HG02588 (cell line): ENCODE results near the gene WDR43.

Experiments
- ATAC-seq: cut with Tn5 transposase; IDR thresholded peaks from one replicate; pipeline ENCODE4 v1.9.1; 2021; ENCODE audit warnings: mild to moderate bottlenecking, moderate library complexity; ENCODE audit not compliant: unreplicated experiment

The WDR43 gene

GRCh38 chr2:28894470-28895188 is at the start of gene WDR43:
TSS of gene WDR43 (plus strand) at chr2:28894667. CDS start at chr2:28894699, 32 bp downstream.
- peak; percentile 91 for ATAC-seq

- ATAC-seq, result no peak
These were observed 39.3 kb upstream of the WDR43 start for GRCh38 chr2:28855193-28855592.

- ATAC-seq, result no peak
These were observed 38.5 kb upstream of the WDR43 start for GRCh38 chr2:28855977-28856376.

GRCh38 chr2:28868611-28869010 is 25.9 kb upstream of the WDR43 start:
- ATAC-seq, result no peak

- peak; percentile 8 for ATAC-seq
These were observed 24.8 kb upstream of the WDR43 start for GRCh38 chr2:28869494-28870145.

DNA sequence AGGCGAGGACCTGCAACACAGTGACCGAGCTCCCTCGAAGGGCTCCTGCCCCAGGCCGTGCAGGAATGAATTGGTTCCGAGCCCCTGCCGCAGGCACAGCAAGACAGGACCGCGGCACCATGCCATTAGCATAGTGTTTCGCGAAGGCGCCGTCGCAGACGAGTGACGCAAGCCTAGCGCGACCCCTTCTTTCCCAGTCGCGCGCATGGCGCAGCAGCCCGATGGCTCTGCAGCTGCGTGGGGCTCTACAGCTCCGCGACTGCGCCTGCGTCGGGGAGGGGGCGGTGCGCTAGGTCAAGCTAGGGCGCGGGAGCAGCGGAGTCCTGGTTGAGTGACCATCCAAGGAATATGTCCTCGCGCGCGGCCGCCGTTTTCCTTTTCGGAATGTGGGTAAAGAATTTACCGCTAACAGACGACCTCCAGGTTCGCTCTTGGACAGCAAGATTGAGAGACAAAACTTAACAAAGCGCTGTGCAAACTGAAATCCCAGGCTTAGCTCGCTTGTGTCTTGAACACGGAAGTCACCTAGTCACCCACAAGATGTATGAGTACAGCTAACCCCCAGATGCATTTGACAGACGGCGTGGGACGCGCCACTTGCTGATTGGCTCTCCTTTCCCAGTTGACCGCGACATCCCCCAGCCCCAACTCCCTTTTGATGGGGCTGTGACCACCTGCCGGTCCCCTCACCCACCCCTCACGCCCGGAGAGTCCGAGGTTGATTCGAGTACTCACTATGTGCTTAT is 24.1 kb upstream of the WDR43 start, which contains the start of gene TRMT61B:
Gene TRMT61B (minus strand): TSS at position 164 of the 746 bp plus-strand sequence. CDS start 32 bp downstream, at position 132.
- peak; percentile 90 for ATAC-seq

DNA sequence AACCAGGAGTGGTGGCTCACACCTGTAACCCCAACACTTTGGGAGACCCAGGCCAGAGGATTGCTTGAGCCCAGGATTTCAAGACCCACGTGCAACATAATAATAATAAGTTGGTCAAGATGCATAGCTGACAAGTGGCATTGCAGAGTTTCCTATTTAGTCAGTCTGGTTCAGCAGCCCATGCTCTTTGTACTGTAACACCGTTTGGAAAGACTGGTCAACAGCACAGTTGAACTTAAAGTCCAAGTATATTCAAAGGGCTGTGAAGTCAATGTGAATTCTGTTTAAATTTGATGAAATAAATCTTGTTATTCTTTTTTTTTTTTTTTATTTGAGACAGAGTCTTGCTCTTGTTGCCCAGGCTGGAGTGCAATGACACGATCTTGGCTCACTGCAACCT is 22.8 kb upstream of the WDR43 start:
- ATAC-seq, result no peak

- ATAC-seq, result no peak
These were observed 14.3 kb upstream of the WDR43 start for GRCh38 chr2:28880193-28880592.

DNA sequence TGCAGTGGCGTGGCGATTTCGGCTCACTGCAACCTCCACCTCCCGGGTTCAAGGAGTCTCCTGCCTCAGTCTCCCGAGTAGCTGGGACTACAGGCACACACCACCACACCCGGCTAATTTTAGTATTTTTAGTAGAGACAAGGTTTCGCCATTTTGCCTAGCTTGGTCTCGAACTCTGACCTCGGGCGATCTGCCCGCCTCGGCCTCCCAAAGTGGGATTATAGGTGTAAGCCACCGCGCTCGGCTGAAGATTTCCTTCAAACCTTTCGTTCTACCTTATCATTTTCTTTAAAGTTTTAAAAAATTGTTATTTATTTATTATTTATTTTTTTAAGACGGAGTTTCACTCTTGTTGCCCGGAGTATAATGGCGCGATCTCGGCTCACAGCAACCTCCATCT is 979 bp upstream of the WDR43 start:
- no peak for ATAC-seq

DNA sequence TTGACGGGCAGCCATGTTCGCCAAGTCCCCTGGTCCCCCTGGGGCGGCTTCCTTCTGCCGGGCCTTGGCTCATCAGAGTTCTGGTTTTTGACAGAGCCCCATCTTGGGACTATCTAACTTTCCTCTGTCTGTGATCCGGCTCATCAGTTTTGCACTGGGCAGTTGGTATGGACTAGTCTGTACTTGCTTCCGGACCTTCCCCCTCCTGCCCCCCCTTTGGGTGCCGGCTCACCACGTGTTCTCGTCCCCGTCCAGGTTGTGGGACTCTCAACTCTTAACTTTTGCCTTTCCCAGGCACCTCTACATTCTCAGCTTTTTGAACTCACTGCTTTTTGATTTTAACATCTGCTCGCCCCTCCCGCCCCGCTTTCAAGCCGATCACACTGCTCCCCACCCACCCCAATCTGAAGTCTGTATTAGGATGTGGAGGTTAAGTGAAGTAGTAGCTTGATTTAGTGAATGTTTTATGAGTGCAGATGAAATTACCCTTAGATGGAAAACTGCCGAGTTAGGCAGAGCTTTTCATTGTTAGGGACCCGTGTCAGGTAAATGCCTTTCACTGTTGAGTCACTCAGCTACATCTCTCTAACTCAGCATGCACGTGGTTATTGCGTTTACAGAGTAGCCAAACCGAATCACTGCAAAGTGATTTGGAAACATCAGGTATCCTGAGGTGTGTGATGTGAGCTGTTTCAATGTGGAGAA is 874 bp downstream of the WDR43 start:
- peak; percentile 17 for ATAC-seq

DNA sequence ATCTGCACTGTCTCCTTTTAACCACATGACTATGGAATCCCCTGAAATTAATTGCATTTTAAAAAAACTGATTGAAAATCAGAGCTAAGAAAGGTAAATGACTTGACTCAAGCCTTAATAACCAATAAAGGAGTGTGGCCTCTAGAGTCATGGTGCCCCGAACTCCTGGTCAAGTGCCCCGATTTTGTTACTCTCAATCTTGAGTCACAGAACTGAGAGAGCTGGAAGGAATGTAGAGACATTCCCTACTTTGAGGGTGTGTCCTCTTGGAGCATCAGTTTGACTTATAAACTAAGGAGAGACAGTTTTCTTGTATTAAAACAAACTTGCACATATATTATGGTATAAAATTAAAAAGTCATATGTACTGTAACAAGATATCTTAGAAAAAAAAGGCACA is 2.4 kb downstream of the WDR43 start:
- ATAC-seq, result no peak

- no peak for ATAC-seq
These were observed 3.6 kb downstream of the WDR43 start for GRCh38 chr2:28898048-28898447.

DNA sequence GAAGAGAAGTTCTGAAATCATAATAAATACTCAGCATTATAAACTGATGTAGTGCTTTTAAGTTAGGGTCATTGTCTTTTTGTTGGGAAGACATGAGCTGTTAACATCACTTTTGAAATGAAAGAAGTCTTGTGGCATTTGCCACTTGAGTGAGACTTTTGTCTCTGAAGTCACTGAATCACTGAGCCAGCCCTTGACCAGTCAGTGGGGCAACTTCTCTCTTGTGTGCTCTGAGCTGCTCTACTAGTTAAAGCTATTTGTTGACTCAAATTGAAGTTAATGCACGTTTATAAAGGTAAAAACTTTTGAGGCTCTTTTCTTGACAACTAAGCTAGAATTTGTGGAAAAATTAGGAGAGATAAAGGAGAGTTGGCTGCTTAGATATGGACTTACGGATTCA is 6.7 kb downstream of the WDR43 start:
- no peak for ATAC-seq

- ATAC-seq, result no peak
These were observed 7.4 kb downstream of the WDR43 start for GRCh38 chr2:28901841-28902240.

DNA sequence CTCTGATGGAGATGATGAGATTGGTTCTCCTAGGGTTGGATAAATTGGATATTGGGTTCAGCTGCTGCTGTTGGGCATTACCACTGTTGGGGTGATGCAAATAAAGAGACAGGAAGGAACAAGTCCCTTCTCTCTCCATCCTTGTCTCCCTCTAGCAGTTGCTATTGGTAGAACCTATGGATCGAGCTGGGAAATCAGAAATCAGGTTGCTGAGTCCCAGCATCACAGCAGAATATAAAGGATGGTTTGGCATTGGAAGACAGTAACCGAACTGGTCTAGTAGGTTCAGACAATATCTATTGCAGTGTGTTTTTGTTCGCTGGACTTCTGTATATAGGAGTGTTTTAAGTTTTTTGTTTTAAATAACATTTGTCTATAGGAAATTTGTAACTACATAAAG is 8.1 kb downstream of the WDR43 start:
- ATAC-seq, result no peak

GRCh38 chr2:28904295-28904694 is 9.8 kb downstream of the WDR43 start:
- no peak for ATAC-seq

DNA sequence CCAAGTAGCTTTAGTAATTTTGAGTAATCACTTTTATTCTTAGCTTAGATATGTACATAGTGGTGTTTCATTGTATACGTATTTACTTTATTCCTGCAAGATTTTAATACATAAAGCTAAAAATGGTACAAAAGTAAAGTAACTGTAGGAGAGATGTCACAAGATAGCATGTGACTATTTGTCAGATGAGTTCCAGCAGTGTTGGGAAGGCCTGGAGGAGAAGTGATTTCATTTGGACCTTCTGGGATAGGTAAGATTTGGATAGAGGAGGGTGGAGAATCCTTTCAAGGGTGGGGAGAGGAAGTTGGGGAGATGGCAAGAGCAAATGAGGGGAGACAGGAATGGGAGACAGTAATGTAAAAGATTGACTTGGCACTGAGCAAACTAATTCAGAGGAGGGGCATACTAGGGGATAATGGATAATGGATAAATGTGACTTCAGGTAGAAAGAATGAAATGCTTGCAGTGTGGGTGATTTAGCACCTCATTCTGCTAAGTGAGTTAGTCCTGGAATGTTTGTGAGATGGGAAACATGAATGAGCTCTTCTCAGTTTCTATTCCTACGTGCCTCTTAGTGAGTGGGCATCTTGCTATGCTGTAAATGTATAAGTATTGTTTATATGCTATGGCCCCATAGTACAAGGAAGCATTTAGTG is 10.5 kb downstream of the WDR43 start:
- ATAC-seq, result no peak

- no peak for ATAC-seq
These were observed 11.1 kb downstream of the WDR43 start for GRCh38 chr2:28905533-28905932.

DNA sequence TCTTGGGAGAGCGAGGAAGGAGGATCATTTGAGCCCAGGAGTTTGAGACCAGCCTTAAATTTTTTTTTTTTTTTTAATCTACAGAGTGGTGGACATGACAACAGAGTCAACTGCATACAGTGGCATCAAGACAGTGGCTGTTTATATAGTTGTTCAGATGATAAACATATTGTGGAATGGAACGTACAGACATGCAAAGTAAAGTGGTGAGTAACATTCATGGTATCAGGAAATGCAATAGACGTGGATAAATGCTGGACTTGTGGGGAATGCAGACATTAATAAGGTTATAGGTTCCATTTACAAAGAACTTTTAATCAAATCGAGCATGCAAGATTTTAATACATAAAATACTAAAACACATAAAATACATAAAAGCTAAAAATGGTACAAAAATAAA is 11.9 kb downstream of the WDR43 start:
- no peak for ATAC-seq

DNA sequence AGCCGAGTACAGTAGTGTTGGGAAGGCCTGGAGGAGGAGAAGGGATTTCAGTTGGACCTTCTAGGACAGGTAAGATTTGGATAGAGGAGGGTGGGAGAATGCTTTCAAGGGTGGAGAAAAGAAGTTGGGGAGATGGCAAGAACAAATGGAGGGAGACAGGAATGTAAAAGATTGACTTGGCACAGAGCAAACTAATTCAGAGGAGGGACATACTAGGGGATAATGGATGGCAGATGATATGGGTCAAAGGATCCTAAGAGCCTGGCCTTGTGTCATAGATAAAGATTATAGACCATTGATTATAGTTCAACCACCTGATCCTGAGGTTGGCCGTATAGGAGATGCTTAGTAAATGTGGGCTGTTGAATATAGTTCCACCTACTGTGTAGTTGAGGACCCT is 12.4 kb downstream of the WDR43 start:
- no peak for ATAC-seq

- no peak for ATAC-seq
These were observed 13.7 kb downstream of the WDR43 start for GRCh38 chr2:28908172-28908571.
